SK-N-SH treated with all-trans-retinoic acid at 6 μM for 48 hours (cell line): ENCODE data around the gene THAP2.

Source experiments
- ATAC-seq: fragments of 200-7000 bp; cut with Tn5 transposase; 3 replicates; pipeline ENCODE4 v1.9.1; 2020; ENCODE audit warnings: mild to moderate bottlenecking, moderate library complexity
- ARNTL ChIP-seq: fragments of 450-650 bp; formaldehyde crosslinking; IDR thresholded peaks from 2 replicates; pipeline ENCODE4 v1.5.0; 2020; ENCODE audit warnings: low read depth, mild to moderate bottlenecking, moderate library complexity, borderline replicate concordance
- CREB5 ChIP-seq: fragments of 250-450 bp; sonication (Bioruptor Pico); IDR thresholded peaks from 2 replicates; pipeline ENCODE4 v1.5.1; 2020; ENCODE audit warnings: low read depth, mild to moderate bottlenecking, moderate library complexity
- CSDC2 ChIP-seq: fragments of 250-450 bp; sonication (Bioruptor Pico); IDR thresholded peaks from 2 replicates; pipeline ENCODE4 v1.5.0; 2020; ENCODE audit warnings: mild to moderate bottlenecking, moderate library complexity
- CSRNP3 ChIP-seq: fragments of 250-450 bp; sonication (Bioruptor Pico); IDR thresholded peaks from 2 replicates; pipeline ENCODE4 v1.5.1; 2021; ENCODE audit warnings: mild to moderate bottlenecking, moderate library complexity
- ESRRG ChIP-seq: fragments of 250-450 bp; sonication (Bioruptor Pico); IDR thresholded peaks from 2 replicates; pipeline ENCODE4 v1.6.1; 2021; ENCODE audit warnings: mild to moderate bottlenecking
- GLIS3 ChIP-seq: fragments of 250-450 bp; sonication (Bioruptor Pico); IDR thresholded peaks from 2 replicates; pipeline ENCODE4 v1.5.0; 2020; ENCODE audit warnings: mild to moderate bottlenecking, moderate library complexity
- OSR1 ChIP-seq: fragments of 250-450 bp; sonication (Bioruptor Pico); IDR thresholded peaks from 2 replicates; pipeline ENCODE4 v1.8.0; 2022; ENCODE audit warnings: moderate library complexity, mild to moderate bottlenecking, inconsistent platforms
- PATZ1 ChIP-seq: fragments of 250-450 bp; sonication (Bioruptor Pico); IDR thresholded peaks from 2 replicates; pipeline ENCODE4 v1.8.0; 2020; ENCODE audit warnings: mild to moderate bottlenecking, moderate library complexity, borderline replicate concordance
- RARB ChIP-seq: fragments of 250-450 bp; sonication (Bioruptor Pico); IDR thresholded peaks from 2 replicates; pipeline ENCODE4 v1.8.0; 2021; ENCODE audit warnings: mild to moderate bottlenecking, moderate library complexity
- SNAI2 ChIP-seq: fragments of 250-450 bp; sonication (Bioruptor Pico); IDR thresholded peaks from 2 replicates; pipeline ENCODE4 v1.5.0; 2020; ENCODE audit warnings: mild to moderate bottlenecking, moderate library complexity
- TCF4 ChIP-seq: fragments of 250-450 bp; sonication (Bioruptor Pico); IDR thresholded peaks from 2 replicates; pipeline ENCODE4 v1.8.0; 2021; ENCODE audit warnings: mild to moderate bottlenecking, moderate library complexity, borderline replicate concordance
- TOX ChIP-seq: fragments of 250-450 bp; sonication (Bioruptor Pico); IDR thresholded peaks from 2 replicates; pipeline ENCODE4 v1.8.0; 2021; ENCODE audit warnings: mild to moderate bottlenecking, moderate library complexity, borderline replicate concordance
- ZC3H10 ChIP-seq: fragments of 250-450 bp; sonication (Bioruptor Pico); IDR thresholded peaks from 2 replicates; pipeline ENCODE4 v1.5.1; 2021; ENCODE audit warnings: mild to moderate bottlenecking, moderate library complexity
- ZFP3 ChIP-seq: fragments of 250-450 bp; sonication (Bioruptor Pico); IDR thresholded peaks from 2 replicates; pipeline ENCODE4 v1.5.0; 2020; ENCODE audit warnings: mild to moderate bottlenecking, moderate library complexity
- ZFP30 ChIP-seq: fragments of 450-650 bp; formaldehyde crosslinking; IDR thresholded peaks from 2 replicates; pipeline ENCODE4 v1.5.0; 2022; ENCODE audit warnings: mild to moderate bottlenecking, moderate library complexity
- ZNF565 ChIP-seq: fragments of 450-650 bp; formaldehyde crosslinking; conservative IDR thresholded peaks from 2 replicates; pipeline ENCODE4 v1.5.0; 2020; ENCODE audit warnings: low read depth, mild to moderate bottlenecking, moderate library complexity
- ZNF70 ChIP-seq: fragments of 450-650 bp; formaldehyde crosslinking; IDR thresholded peaks from 2 replicates; pipeline ENCODE4 v1.5.0; 2020; ENCODE audit warnings: mild to moderate bottlenecking, moderate library complexity
- ZNF8 ChIP-seq: fragments of 450-650 bp; formaldehyde crosslinking; IDR thresholded peaks from 2 replicates; pipeline ENCODE4 v1.5.0; 2020; ENCODE audit warnings: mild to moderate bottlenecking, moderate library complexity
- TF ChIP-seq, protein P1 (sequence below): fragments of 250-450 bp; sonication (Bioruptor Pico); IDR thresholded peaks from 2 replicates; pipeline ENCODE4 v1.8.0; 2021; ENCODE audit warnings: low read depth, mild to moderate bottlenecking, moderate library complexity, borderline replicate concordance

The THAP2 gene

GRCh38 chr12:71638499-71638898 is 25.6 kb upstream of the THAP2 start (continued):
- TF ChIP-seq, protein P1, sequence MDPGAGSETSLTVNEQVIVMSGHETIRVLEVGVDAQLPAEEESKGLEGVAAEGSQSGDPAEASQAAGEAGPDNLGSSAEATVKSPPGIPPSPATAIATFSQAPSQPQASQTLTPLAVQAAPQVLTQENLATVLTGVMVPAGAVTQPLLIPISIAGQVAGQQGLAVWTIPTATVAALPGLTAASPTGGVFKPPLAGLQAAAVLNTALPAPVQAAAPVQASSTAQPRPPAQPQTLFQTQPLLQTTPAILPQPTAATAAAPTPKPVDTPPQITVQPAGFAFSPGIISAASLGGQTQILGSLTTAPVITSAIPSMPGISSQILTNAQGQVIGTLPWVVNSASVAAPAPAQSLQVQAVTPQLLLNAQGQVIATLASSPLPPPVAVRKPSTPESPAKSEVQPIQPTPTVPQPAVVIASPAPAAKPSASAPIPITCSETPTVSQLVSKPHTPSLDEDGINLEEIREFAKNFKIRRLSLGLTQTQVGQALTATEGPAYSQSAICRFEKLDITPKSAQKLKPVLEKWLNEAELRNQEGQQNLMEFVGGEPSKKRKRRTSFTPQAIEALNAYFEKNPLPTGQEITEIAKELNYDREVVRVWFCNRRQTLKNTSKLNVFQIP = no peak
- TF ChIP-seq ARNTL (CRISPR knock-in tag) (no peak), ZNF8 (CRISPR knock-in tag) (no peak), ZNF70 (CRISPR knock-in tag) (no peak)
- TF ChIP-seq, all 23 proteins: peak for 0

GRCh38 chr12:71639341-71639760 is 24.8 kb upstream of the THAP2 start:
- TF ChIP-seq TCF4 (no peak), RARB (CRISPR knock-in tag) (no peak), TOX (CRISPR knock-in tag) (no peak), CSRNP3 (no peak), PATZ1 (CRISPR knock-in tag) (no peak), ZFP3 (CRISPR knock-in tag) (no peak), ZNF70 (CRISPR knock-in tag) (no peak)
- peak; percentile 66 for ATAC-seq

DNA sequence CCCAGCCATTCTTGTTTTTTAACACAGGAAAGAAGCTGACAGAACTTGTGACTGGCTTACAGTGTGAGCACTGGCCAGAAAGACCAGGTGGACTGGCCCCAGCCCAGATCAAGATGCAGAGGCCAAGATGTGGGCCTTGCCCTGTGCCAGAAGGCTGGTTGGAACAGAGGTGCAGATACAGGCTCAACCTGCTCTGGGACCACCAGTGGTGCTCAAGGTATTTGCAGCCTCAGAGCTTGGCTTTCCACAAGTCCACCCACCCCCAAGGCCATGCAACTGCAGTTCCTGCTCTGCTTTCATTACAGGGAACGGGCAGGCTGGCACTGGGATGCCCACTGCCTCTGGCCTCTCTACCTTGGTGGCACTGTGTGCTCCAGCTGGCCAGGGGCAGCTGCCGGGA is 23.8 kb upstream of the THAP2 start:
- no peak for TF ChIP-seq PATZ1 (CRISPR knock-in tag)
- TF ChIP-seq CSDC2 (CRISPR knock-in tag) = no peak
- TF ChIP-seq ESRRG (CRISPR knock-in tag) = no peak
- TF ChIP-seq ZC3H10 (CRISPR knock-in tag) = no peak
- no peak for TF ChIP-seq SNAI2 (CRISPR knock-in tag)
- no peak for TF ChIP-seq ARNTL (CRISPR knock-in tag)
- no peak for TF ChIP-seq CREB5
- no peak for TF ChIP-seq OSR1 (CRISPR knock-in tag)
- no peak for TF ChIP-seq ZFP3 (CRISPR knock-in tag)
- TF ChIP-seq TOX (CRISPR knock-in tag) = no peak
- TF ChIP-seq RARB (CRISPR knock-in tag) = no peak
- no peak for ATAC-seq

DNA sequence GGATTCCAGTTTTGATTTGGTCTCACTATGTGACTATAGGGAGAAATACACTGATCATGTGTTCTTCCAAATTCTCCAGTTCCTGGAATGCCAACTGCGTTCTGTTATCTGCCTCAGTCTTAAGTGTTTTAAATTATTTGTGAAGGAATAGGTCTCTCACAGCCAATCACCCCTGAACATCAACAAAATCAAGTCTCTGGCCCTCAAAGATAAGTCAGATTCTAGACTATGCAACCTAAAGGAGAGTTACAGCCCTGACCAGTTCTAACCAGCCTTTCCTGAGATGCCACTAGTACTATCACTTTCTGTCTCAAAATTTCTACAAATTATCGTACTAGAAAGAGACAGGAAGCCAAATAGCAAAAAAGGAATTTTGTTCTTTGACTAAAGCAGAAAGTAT is 22.7 kb upstream of the THAP2 start:
- no peak for ATAC-seq
- TF ChIP-seq SNAI2 (CRISPR knock-in tag) = no peak
- no peak for TF ChIP-seq ESRRG (CRISPR knock-in tag)
- TF ChIP-seq ARNTL (CRISPR knock-in tag) = no peak
- no peak for TF ChIP-seq CREB5
- TF ChIP-seq CSDC2 (CRISPR knock-in tag) = no peak
- TF ChIP-seq TCF4 = no peak
- TF ChIP-seq TOX (CRISPR knock-in tag) = no peak
- TF ChIP-seq PATZ1 (CRISPR knock-in tag) = no peak
- TF ChIP-seq ZFP3 (CRISPR knock-in tag) = no peak
- TF ChIP-seq RARB (CRISPR knock-in tag) = no peak
- TF ChIP-seq, protein P1 = no peak
- no peak for TF ChIP-seq GLIS3 (CRISPR knock-in tag)
- no peak for TF ChIP-seq ZNF565 (CRISPR knock-in tag)
- no peak for TF ChIP-seq ZFP30
